Measurements from ENCODE around the gene PXDC1. TPM values are rescaled to one million over a fixed set of nuclear protein-coding genes. Genes with fewer than 3 reads are reported as not detected.
"Not testable (repeated sequence)": the region's sequence is repeated elsewhere in the genome, so short reads cannot be mapped to it uniquely, and the experiment has no call there.

Gene PXDC1
- total RNA-seq, 1 donor from 2014 or later = 69.7 TPM

GRCh38 chr6:3762852-3763251 is 11.3 kb upstream of the PXDC1 start:
- no peak for DNase-seq (ENCODE audit: low read depth)

GRCh38 chr6:3762359-3762758 is 10.8 kb upstream of the PXDC1 start:
- no peak for DNase-seq (ENCODE audit: low read depth)

GRCh38 chr6:3761989-3762270 is 10.4 kb upstream of the PXDC1 start:
- no peak for DNase-seq (ENCODE audit: low read depth)

- DNase-seq (ENCODE audit: low read depth) = peak; percentile 49
Measured at GRCh38 chr6:3759646-3760232, 8.2 kb upstream of the PXDC1 start.

- DNase-seq (ENCODE audit: low read depth) = no peak
Measured at GRCh38 chr6:3758842-3759144, 7.3 kb upstream of the PXDC1 start.

GRCh38 chr6:3757998-3758841 is 6.7 kb upstream of the PXDC1 start:
- not testable (repeated sequence) for DNase-seq (ENCODE audit: low read depth)

- DNase-seq (ENCODE audit: low read depth) = no peak
Measured at GRCh38 chr6:3757241-3757641, 5.7 kb upstream of the PXDC1 start.

- no peak for DNase-seq (ENCODE audit: low read depth)
Measured at GRCh38 chr6:3756546-3756945, 5.0 kb upstream of the PXDC1 start.

GRCh38 chr6:3755637-3756545 is 4.4 kb upstream of the PXDC1 start:
- DNase-seq (ENCODE audit: low read depth) = no peak

- no peak for DNase-seq (ENCODE audit: low read depth)
Measured at GRCh38 chr6:3754776-3755175, 3.3 kb upstream of the PXDC1 start.

GRCh38 chr6:3754032-3754725 is 2.7 kb upstream of the PXDC1 start:
- not testable (repeated sequence) for DNase-seq (ENCODE audit: low read depth)

GRCh38 chr6:3753228-3753835 is 1.8 kb upstream of the PXDC1 start:
- DNase-seq (ENCODE audit: low read depth) = no peak

- DNase-seq (ENCODE audit: low read depth) = no peak
Measured at GRCh38 chr6:3752531-3753227, 1.2 kb upstream of the PXDC1 start.

- peak; percentile 95 for DNase-seq (ENCODE audit: low read depth)
Measured at GRCh38 chr6:3751730-3752530, 417 bp upstream of the PXDC1 start.

GRCh38 chr6:3750317-3751076 is 1.0 kb downstream of the PXDC1 start:
- DNase-seq (ENCODE audit: low read depth) = peak; percentile 86

- peak; percentile 71 for DNase-seq (ENCODE audit: low read depth)
Measured at GRCh38 chr6:3749977-3750316, 1.6 kb downstream of the PXDC1 start.

- DNase-seq (ENCODE audit: low read depth) = no peak
Measured at GRCh38 chr6:3749067-3749841, 2.3 kb downstream of the PXDC1 start.
